Vagina (tissue), 2 donors: ENCODE measurements around the gene CADM1.

Source experiments
- CTCF ChIP-seq, 3 experiments: fragments of 450-650 bp in 2 of 3; fragments of 200-600 bp in 1 of 3; sonication (generic) in 1 of 3; IDR thresholded peaks; one replicate each; pipeline ENCODE4 v1.5.1; 2017 to 2019; ENCODE audit warnings: antibody characterized with exemption in 3 of 3, mild to moderate bottlenecking in 2 of 3, moderate library complexity in 2 of 3
- POLR2A ChIP-seq, 2 donors: fragments of 450-650 bp; IDR thresholded peaks; one replicate each; pipeline ENCODE4 v1.6.1; 2017; ENCODE audit warnings: antibody characterized with exemption in 2 of 2, mild to moderate bottlenecking in 2 of 2, moderate library complexity in 2 of 2
- POLR2AphosphoS5 ChIP-seq, 2 donors: sonication (generic); formaldehyde crosslinking; IDR thresholded peaks; one replicate each; pipeline ENCODE4 v1.9.0; 2017; ENCODE audit warnings: antibody characterized with exemption in 2 of 2, mild to moderate bottlenecking in 2 of 2, low read depth in 1 of 2; ENCODE audit not compliant: insufficient read depth in 1 of 2

DNA sequence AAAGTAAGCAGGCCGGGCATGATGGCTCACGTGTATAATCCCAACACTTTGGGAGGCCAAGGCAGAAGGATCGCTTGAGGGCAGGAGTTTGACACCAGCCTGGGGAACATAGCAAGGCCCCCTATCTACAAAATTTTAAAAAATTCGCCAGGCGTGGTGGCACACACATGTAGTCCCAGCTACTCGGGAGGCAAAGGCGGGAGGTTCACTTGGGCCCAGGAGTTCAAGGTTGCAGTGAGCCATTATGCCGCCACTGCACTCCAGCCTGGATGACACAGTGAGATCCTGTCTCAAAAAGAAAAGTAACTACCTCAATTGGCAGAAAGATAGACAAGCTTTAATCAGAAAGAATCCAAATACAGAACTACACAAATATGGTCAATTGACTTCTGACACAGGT is 31.0 kb downstream of the CADM1 start:
- TF ChIP-seq CTCF (IDR thresholded peaks at IDR 0.05) (no peak), POLR2AphosphoS5 (IDR thresholded peaks at IDR 0.05; ENCODE audit: insufficient read depth in 1 of 2, low read depth in 1 of 2) (no peak), POLR2A (IDR thresholded peaks at IDR 0.05) (no peak)
